ENCODE measurements around the gene SLC39A11. TPM values are rescaled to one million over a fixed set of nuclear protein-coding genes. Genes with fewer than 3 reads are reported as not detected.
"Not testable (repeated sequence)": the region's sequence is repeated elsewhere in the genome, so short reads cannot be mapped to it uniquely, and the experiment has no call there.

Gene SLC39A11
- total RNA-seq, 1 experiment from 2014 or later = 18.9 TPM

DNA sequence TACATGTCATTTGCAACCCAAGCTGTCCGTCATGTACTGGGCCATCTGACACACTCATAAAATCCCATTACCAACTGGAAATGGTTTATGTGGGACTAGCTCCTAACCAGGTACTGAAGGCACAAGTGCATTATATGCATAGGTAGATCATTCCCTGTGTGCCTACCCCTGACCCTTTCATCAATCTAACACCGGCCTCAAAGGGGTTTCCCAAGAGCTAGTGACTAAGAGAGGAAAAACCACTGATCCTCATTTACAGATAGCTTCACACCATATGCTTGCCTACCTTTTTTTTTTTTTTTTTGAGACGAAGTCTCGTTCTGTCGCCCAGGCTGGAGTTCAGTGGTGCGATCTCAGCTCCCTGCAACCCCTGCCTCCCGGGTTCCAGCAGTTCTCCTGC, 449.8 kb downstream of the SLC39A11 start:
- Mint-ChIP-seq H3K4me3 (no peak overlapping the region), H3K27ac (no peak overlapping the region), H3K27me3 (ENCODE audit: low read depth) (no peaks in the 10 kb centered on the region), H3K4me1 (peaks cover 6% of the 10 kb centered on the region; the same call in 1 of the 2 replicates), H3K36me3 (no peaks in the 10 kb centered on the region), H3K9me3 (no peaks in the 10 kb centered on the region)
- ATAC-seq (no peak), DNase-seq (ENCODE audit: low spot score) (no peak)
- CTCF ChIA-PET = interaction anchor here (0.7 to 2.8 kb wide), 3 partner anchors 40 to 1421 kb away, joined by 3 to 19 read pairs (median 4); no protein-coding TSS in a partner anchor
- POLR2A ChIA-PET = interaction anchor here (0.6 kb wide), 1 partner anchor 28 kb away, joined by 3 read pairs; no protein-coding TSS in a partner anchor
- TF ChIP-seq HMGXB4 (CRISPR knock-in tag; IDR thresholded peaks at IDR 0.05) = no peak

- ChIA-PET CTCF (no interaction called here), POLR2A (no interaction called here)
- no peaks in the 10 kb centered on the region for H3K27me3 Mint-ChIP-seq (ENCODE audit: low read depth)
- H3K4me1 Mint-ChIP-seq = peaks cover 6% of the 10 kb centered on the region; the same call in 1 of the 2 replicates
- no peaks in the 10 kb centered on the region for H3K36me3 Mint-ChIP-seq
- H3K27ac Mint-ChIP-seq = no peak overlapping the region
- DNase-seq (ENCODE audit: low spot score) = no peak
- H3K9me3 Mint-ChIP-seq = no peaks in the 10 kb centered on the region
- TF ChIP-seq ZNF396 (CRISPR knock-in tag; IDR thresholded peaks at IDR 0.05; ENCODE audit: borderline replicate concordance) = no peak
- no peak for TF ChIP-seq E2F4 (CRISPR knock-in tag; IDR thresholded peaks at IDR 0.05; ENCODE audit: borderline replicate concordance, low read depth)
- TF ChIP-seq E2F5 (CRISPR knock-in tag; IDR thresholded peaks at IDR 0.05) = no peak
- TF ChIP-seq ZNF423 (CRISPR knock-in tag; IDR thresholded peaks at IDR 0.05) = no peak
- no peak for TF ChIP-seq TEAD4 (CRISPR knock-in tag; IDR thresholded peaks at IDR 0.05)
- ATAC-seq = peak; percentile 24; the same call in 1 of the 2 replicates
- no peak overlapping the region for H3K4me3 Mint-ChIP-seq
Observed at GRCh38 chr17:72640415-72641165, 451.9 kb downstream of the SLC39A11 start.

DNA sequence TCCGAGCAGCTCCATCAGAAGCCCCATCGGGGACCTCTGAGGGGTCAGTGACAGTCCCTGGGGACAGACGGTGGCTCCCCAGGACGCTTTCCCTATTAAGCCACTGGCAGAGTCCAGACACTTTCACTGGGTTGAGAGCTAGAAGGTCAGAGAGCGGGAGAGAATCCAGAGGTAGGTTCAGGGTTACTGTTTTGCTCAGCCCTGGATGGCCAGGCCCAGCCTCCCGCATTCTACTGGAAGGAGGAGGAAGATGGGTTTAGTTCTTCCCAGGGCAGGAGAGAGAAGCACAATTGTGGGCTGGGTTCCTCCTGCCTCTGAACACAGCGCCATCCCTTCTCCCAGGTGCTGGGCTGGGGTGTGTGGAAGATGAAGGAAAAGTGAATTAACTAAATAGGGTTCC, 452.8 kb downstream of the SLC39A11 start:
- H3K27ac Mint-ChIP-seq = no peak overlapping the region
- no peak for ATAC-seq

DNA sequence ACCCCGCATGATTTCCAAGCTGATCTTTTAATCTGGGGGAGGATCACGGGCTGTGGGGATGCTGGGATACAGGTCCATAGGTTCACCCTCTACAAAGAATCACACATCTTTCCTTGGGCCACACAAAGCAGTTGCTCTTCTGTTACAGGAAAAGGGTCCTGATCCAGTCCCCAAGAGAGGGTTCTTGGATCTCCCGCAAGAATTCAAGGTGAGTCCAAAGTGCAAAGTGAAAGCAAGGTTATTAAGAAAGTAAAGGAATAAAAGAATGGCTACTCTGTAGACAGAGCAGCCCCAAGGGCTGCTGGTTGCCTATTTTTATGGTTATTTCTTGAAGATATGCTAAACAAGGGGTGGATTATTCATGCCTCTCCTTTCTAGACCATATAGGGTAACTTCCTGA, 453.6 kb downstream of the SLC39A11 start:
- CTCF ChIA-PET = interaction anchor here (0.8 to 1.2 kb wide), 3 partner anchors 78 to 82 kb away, joined by 3 to 4 read pairs (median 4); no protein-coding TSS in a partner anchor
- H3K4me3 Mint-ChIP-seq; ATAC-seq; DNase-seq (ENCODE audit: low spot score); H3K4me1 Mint-ChIP-seq; H3K27ac Mint-ChIP-seq; H3K36me3 Mint-ChIP-seq; POLR2A ChIA-PET; H3K27me3 Mint-ChIP-seq (ENCODE audit: low read depth); H3K9me3 Mint-ChIP-seq: not testable (repeated sequence)

More for the DNA sequence above, 452.8 kb downstream of the SLC39A11 start:
- DNase-seq (ENCODE audit: low spot score) = no peak
- CTCF ChIA-PET = interaction anchor here (0.8 kb wide), 1 partner anchor 83 kb away, joined by 4 read pairs; no protein-coding TSS in a partner anchor
- no peaks in the 10 kb centered on the region for H3K27me3 Mint-ChIP-seq (ENCODE audit: low read depth)
- H3K9me3 Mint-ChIP-seq = no peaks in the 10 kb centered on the region
- H3K36me3 Mint-ChIP-seq = no peaks in the 10 kb centered on the region
- TF ChIP-seq SMAD3 (CRISPR knock-in tag; IDR thresholded peaks at IDR 0.05; ENCODE audit: borderline replicate concordance) (no peak), ESRRA (CRISPR knock-in tag; IDR thresholded peaks at IDR 0.05; ENCODE audit: borderline replicate concordance) (no peak), PRRX2 (CRISPR knock-in tag; IDR thresholded peaks at IDR 0.05) (no peak), TEAD4 (CRISPR knock-in tag; IDR thresholded peaks at IDR 0.05) (no peak), EMX1 (CRISPR knock-in tag; IDR thresholded peaks at IDR 0.05) (no peak), ZBTB21 (CRISPR knock-in tag; IDR thresholded peaks at IDR 0.05; ENCODE audit: borderline replicate concordance) (no peak), NR2C2 (CRISPR knock-in tag; IDR thresholded peaks at IDR 0.05) (no peak), ZNF671 (CRISPR knock-in tag; IDR thresholded peaks at IDR 0.05) (no peak), NFYB (CRISPR knock-in tag; conservative IDR thresholded peaks at IDR 0.05; ENCODE audit: low read depth) (no peak), NFE2L1 (CRISPR knock-in tag; IDR thresholded peaks at IDR 0.05) (no peak), ZNF121 (CRISPR knock-in tag; IDR thresholded peaks at IDR 0.05) (no peak), CREM (CRISPR knock-in tag; IDR thresholded peaks at IDR 0.05) (no peak)
- TF ChIP-seq, protein P1, sequence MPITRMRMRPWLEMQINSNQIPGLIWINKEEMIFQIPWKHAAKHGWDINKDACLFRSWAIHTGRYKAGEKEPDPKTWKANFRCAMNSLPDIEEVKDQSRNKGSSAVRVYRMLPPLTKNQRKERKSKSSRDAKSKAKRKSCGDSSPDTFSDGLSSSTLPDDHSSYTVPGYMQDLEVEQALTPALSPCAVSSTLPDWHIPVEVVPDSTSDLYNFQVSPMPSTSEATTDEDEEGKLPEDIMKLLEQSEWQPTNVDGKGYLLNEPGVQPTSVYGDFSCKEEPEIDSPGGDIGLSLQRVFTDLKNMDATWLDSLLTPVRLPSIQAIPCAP (CRISPR knock-in tag; IDR thresholded peaks at IDR 0.05) = no peak
- TF ChIP-seq, protein P2, sequence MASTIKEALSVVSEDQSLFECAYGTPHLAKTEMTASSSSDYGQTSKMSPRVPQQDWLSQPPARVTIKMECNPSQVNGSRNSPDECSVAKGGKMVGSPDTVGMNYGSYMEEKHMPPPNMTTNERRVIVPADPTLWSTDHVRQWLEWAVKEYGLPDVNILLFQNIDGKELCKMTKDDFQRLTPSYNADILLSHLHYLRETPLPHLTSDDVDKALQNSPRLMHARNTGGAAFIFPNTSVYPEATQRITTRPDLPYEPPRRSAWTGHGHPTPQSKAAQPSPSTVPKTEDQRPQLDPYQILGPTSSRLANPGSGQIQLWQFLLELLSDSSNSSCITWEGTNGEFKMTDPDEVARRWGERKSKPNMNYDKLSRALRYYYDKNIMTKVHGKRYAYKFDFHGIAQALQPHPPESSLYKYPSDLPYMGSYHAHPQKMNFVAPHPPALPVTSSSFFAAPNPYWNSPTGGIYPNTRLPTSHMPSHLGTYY (CRISPR knock-in tag; IDR thresholded peaks at IDR 0.05) = no peak
- TF ChIP-seq, protein P3, sequence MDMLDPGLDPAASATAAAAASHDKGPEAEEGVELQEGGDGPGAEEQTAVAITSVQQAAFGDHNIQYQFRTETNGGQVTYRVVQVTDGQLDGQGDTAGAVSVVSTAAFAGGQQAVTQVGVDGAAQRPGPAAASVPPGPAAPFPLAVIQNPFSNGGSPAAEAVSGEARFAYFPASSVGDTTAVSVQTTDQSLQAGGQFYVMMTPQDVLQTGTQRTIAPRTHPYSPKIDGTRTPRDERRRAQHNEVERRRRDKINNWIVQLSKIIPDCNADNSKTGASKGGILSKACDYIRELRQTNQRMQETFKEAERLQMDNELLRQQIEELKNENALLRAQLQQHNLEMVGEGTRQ (CRISPR knock-in tag; IDR thresholded peaks at IDR 0.05) = no peak
- H3K4me3 Mint-ChIP-seq = no peak overlapping the region
- POLR2A ChIA-PET = no interaction called here
- H3K4me1 Mint-ChIP-seq = peaks cover 6% of the 10 kb centered on the region; the same call in 1 of the 2 replicates
